ENCODE measurements around the gene ZNF337.
"Not testable (repeated sequence)": the region's sequence is repeated elsewhere in the genome, so short reads cannot be mapped to it uniquely, and the experiment has no call there.

The ZNF337 gene

GRCh38 chr20:25654487-25654886 is 42.2 kb downstream of the ZNF337 start:
- no peak overlapping the region for H3K4me3 ChIP-seq (replicated peaks; ENCODE audit: low read depth, low read length)
- no peak for TF ChIP-seq CTCF (IDR thresholded peaks at IDR 0.05; ENCODE audit: low read depth, low read length, missing control alignments)

GRCh38 chr20:25652866-25653265 is 43.8 kb downstream of the ZNF337 start:
- not testable (repeated sequence) for DNase-seq (ENCODE audit: extremely low read depth, low read depth); H3K4me3 ChIP-seq (replicated peaks; ENCODE audit: low read depth, low read length)

More at GRCh38 chr20:25654487-25654886, 42.2 kb downstream of the ZNF337 start:
- no peak for DNase-seq (ENCODE audit: extremely low read depth, low read depth)

GRCh38 chr20:25644814-25645213 is 51.8 kb downstream of the ZNF337 start:
- no peak overlapping the region for H3K4me3 ChIP-seq (replicated peaks; ENCODE audit: low read depth, low read length)
- DNase-seq (ENCODE audit: extremely low read depth, low read depth): no peak
- TF ChIP-seq CTCF (IDR thresholded peaks at IDR 0.05; ENCODE audit: low read depth, low read length, missing control alignments): no peak

GRCh38 chr20:25643716-25644115 is 52.9 kb downstream of the ZNF337 start:
- H3K4me3 ChIP-seq (replicated peaks; ENCODE audit: low read depth, low read length): no peak overlapping the region
- DNase-seq (ENCODE audit: extremely low read depth, low read depth): no peak
- no peak for TF ChIP-seq CTCF (IDR thresholded peaks at IDR 0.05; ENCODE audit: low read depth, low read length, missing control alignments)

GRCh38 chr20:25637247-25637646 is 59.4 kb downstream of the ZNF337 start:
- no peak for DNase-seq (ENCODE audit: extremely low read depth, low read depth)
- TF ChIP-seq CTCF (IDR thresholded peaks at IDR 0.05; ENCODE audit: low read depth, low read length, missing control alignments): no peak
- H3K4me3 ChIP-seq (replicated peaks; ENCODE audit: low read depth, low read length): no peak overlapping the region

GRCh38 chr20:25632940-25633790 is 63.5 kb downstream of the ZNF337 start:
- H3K4me3 ChIP-seq (replicated peaks; ENCODE audit: low read depth, low read length): no peak overlapping the region
- TF ChIP-seq CTCF (IDR thresholded peaks at IDR 0.05; ENCODE audit: low read depth, low read length, missing control alignments): no peak
- DNase-seq (ENCODE audit: extremely low read depth, low read depth): no peak

- not testable (repeated sequence) for H3K4me3 ChIP-seq (replicated peaks; ENCODE audit: low read depth, low read length); DNase-seq (ENCODE audit: extremely low read depth, low read depth)
Observed at GRCh38 chr20:25630615-25631014, 66.0 kb downstream of the ZNF337 start.

All from HFF-Myc (cell line).